ENCODE data around the gene TSC22D2.

The TSC22D2 gene

GRCh38 chr3:150396491-150396890 is 11.6 kb upstream of the TSC22D2 start:
- H3K4me3 ChIP-seq (replicated peaks; ENCODE audit: low read depth, low read length), result no peak overlapping the region
- TF ChIP-seq, protein P1, sequence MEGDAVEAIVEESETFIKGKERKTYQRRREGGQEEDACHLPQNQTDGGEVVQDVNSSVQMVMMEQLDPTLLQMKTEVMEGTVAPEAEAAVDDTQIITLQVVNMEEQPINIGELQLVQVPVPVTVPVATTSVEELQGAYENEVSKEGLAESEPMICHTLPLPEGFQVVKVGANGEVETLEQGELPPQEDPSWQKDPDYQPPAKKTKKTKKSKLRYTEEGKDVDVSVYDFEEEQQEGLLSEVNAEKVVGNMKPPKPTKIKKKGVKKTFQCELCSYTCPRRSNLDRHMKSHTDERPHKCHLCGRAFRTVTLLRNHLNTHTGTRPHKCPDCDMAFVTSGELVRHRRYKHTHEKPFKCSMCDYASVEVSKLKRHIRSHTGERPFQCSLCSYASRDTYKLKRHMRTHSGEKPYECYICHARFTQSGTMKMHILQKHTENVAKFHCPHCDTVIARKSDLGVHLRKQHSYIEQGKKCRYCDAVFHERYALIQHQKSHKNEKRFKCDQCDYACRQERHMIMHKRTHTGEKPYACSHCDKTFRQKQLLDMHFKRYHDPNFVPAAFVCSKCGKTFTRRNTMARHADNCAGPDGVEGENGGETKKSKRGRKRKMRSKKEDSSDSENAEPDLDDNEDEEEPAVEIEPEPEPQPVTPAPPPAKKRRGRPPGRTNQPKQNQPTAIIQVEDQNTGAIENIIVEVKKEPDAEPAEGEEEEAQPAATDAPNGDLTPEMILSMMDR (IDR thresholded peaks at IDR 0.05; ENCODE audit: low read length, missing control alignments), result no peak
- no peak for DNase-seq (ENCODE audit: low read depth)

GRCh38 chr3:150396956-150397550 is 11.0 kb upstream of the TSC22D2 start:
- no peak for DNase-seq (ENCODE audit: low read depth)
- TF ChIP-seq, protein P1 (IDR thresholded peaks at IDR 0.05; ENCODE audit: low read length, missing control alignments), result no peak
- H3K4me3 ChIP-seq (replicated peaks; ENCODE audit: low read depth, low read length), result no peak overlapping the region

GRCh38 chr3:150399060-150399459 is 9.0 kb upstream of the TSC22D2 start:
- no peak for DNase-seq (ENCODE audit: low read depth)
- TF ChIP-seq, protein P1 (IDR thresholded peaks at IDR 0.05; ENCODE audit: low read length, missing control alignments), result no peak
- no peak overlapping the region for H3K4me3 ChIP-seq (replicated peaks; ENCODE audit: low read depth, low read length)

- no peak overlapping the region for H3K4me3 ChIP-seq (replicated peaks; ENCODE audit: low read depth, low read length)
- no peak for DNase-seq (ENCODE audit: low read depth)
- TF ChIP-seq, protein P1 (IDR thresholded peaks at IDR 0.05; ENCODE audit: low read length, missing control alignments), result no peak
Observed at GRCh38 chr3:150401285-150401684, 6.8 kb upstream of the TSC22D2 start.

- H3K4me3 ChIP-seq (replicated peaks; ENCODE audit: low read depth, low read length), result no peak overlapping the region
- TF ChIP-seq, protein P1 (IDR thresholded peaks at IDR 0.05; ENCODE audit: low read length, missing control alignments), result no peak
Observed at GRCh38 chr3:150402217-150402616, 5.9 kb upstream of the TSC22D2 start.

GRCh38 chr3:150404023-150404422 is 4.1 kb upstream of the TSC22D2 start:
- DNase-seq (ENCODE audit: low read depth), result no peak
- TF ChIP-seq, protein P1 (IDR thresholded peaks at IDR 0.05; ENCODE audit: low read length, missing control alignments), result no peak
- H3K4me3 ChIP-seq (replicated peaks; ENCODE audit: low read depth, low read length), result no peak overlapping the region

More at GRCh38 chr3:150402217-150402616, 5.9 kb upstream of the TSC22D2 start:
- no peak for DNase-seq (ENCODE audit: low read depth)
